Left forelimb (tissue), 1 donor: ENCODE measurements around the gene EYA4.

Experiments
- DNase-seq: peaks from one replicate; pipeline ENCODE4 v3.0.0-alpha.2; 2018; ENCODE audit warnings: low spot score

EYA4 gene, protein sequence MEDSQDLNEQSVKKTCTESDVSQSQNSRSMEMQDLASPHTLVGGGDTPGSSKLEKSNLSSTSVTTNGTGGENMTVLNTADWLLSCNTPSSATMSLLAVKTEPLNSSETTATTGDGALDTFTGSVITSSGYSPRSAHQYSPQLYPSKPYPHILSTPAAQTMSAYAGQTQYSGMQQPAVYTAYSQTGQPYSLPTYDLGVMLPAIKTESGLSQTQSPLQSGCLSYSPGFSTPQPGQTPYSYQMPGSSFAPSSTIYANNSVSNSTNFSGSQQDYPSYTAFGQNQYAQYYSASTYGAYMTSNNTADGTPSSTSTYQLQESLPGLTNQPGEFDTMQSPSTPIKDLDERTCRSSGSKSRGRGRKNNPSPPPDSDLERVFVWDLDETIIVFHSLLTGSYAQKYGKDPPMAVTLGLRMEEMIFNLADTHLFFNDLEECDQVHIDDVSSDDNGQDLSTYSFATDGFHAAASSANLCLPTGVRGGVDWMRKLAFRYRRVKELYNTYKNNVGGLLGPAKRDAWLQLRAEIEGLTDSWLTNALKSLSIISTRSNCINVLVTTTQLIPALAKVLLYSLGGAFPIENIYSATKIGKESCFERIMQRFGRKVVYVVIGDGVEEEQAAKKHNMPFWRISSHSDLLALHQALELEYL

GRCh38 chr6:133241086-133241900 is at the start of gene EYA4:
Gene EYA4 (plus strand): TSS chr6:133241357. CDS start chr6:133274781, 33,424 bp downstream.
- peak; percentile 83 for DNase-seq

DNA sequence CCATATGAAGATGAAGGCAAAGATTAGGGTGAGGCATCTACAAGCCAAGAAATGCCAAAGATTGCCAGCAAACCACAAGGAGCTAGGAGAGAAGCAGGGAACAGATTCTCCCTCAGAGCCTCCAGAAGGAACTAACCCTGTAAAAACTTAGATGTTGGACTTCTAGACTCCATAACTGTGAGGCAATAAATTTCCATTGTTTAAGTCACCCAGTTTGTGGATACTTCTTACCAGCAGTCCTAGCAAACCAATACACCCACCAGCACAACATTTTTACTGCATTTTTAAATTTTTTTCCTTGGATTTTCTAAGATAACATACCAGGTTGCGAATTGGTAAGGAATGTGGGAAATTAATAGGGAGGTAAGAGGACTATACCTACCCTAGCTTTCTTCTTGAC is 47.8 kb upstream of the EYA4 start:
- no peak for DNase-seq

- no peak for DNase-seq
Observed at GRCh38 chr6:133198725-133199124, 42.4 kb upstream of the EYA4 start.

GRCh38 chr6:133201231-133201630 is 39.9 kb upstream of the EYA4 start:
- DNase-seq: no peak

- DNase-seq: no peak
Observed at GRCh38 chr6:133202610-133203343, 38.4 kb upstream of the EYA4 start.

- no peak for DNase-seq
Observed at GRCh38 chr6:133203344-133203697, 37.8 kb upstream of the EYA4 start.

DNA sequence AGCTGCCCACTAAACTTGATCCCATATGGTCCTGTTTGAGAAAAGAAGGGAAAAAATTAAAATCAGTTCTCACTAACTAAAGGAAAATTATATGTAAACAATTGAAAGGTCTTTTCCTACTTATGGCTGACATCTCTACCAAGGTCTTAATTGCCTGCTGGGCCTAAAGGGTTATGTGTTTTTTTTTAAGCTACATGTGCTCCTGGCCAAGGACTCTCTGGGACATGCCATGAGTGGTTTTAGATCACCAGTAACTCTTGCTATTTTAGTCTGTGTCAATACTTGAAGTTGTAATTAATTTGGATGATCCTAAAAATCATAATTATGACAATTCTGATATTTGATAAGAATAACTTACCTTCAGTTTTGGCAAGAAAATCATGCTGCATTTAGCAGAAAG is 35.9 kb upstream of the EYA4 start:
- no peak for DNase-seq

DNA sequence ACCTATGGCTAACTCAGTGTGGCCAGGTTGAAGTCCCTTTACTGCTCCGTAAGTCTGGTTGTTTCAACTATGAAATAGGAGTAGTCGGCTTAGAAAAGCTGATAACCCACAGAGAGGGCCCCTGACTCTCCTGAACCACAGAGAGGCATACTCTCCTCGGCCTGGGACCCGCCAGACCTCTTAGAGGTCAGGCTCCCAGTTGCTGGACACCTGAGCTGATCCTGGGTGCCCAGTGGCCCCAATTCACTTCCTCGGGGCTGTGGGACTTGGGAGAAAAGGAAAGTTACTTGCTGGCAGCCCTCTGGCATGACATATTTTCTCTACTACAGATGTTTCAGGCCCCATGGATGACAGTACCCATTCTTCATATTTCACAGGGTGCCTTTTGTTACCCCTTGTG is 34.2 kb upstream of the EYA4 start:
- DNase-seq: no peak

DNA sequence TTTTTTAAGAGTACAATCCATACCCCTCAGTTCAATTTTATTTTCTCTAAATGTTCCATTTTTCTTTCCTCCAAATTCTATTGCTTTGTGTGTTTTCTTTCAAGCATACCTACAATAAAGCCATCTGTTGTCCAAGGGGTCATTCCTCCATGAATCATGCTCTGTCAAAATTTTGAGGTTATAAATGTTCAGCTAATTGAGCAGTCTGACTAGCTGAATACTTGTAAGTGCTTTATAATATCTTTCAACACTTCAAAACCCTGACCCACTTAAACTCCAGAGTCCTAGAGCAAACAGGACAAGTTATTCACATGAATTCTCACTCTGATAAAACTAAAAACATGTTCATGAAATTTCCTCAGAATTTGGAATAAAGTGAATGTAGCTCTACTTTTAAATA is 33.4 kb upstream of the EYA4 start:
- DNase-seq: no peak

DNA sequence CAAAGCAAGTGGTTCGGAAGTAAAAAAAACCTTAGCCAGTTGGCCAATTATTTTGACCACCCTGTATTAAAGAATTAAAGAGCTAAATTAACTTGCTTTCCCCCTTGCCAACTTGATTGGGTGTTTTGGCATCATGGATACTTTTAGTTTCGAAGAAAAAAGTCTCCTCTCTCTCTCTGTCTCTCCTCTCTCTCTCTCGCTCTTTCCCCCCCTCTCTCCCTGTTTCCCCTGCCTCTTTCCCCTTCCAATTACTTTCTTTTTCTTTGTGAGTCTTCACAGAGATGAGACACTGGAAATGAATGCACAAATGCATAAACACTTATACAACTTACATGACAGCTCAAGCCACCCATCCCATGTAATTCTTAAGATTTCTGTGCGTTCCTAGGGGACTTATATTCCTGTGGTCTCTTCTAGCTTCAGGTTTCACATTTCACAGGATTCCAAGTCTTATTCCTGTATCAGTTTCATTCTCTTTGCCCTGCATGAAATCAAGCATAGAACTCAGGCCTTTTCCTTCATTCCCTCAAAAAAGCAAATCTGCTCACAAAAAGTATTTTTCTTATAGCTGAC is 32.9 kb upstream of the EYA4 start:
- no peak for DNase-seq

DNA sequence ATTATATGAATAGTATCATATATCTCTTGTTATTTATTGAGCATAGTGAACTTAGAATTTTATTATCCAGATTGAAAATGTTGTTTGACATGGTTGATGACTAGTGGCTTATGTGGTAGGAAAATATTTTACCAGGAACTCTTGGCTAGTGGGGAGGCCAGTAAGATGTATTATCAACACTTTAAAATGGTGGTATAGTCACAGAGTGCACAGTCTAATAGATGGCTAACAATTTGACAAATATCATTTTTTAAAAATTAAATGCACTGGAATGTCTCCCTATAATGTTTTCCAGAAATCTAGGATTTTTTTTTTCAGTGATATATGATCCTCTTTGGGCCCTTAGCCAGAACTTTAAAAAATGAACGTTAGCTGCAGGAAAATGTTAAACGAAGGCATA is 26.9 kb upstream of the EYA4 start:
- no peak for DNase-seq

DNA sequence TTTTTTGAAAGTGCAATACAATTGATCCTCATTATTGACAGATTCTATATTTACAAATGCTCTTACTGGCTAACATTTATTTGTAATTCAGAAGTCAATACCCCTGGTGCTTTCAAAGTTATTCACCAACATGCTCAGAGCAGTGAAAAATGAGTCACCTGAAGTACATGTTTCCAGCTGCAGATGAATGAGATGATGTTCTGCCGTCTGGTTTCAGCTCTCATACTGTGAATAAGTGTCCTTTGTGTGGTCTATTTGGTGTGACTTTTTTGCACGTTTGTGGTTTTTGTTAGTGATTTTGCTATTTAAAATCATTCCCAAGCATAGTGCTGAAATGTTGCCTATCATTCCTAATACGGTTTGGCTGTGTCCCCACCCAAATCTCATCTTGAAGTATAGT is 22.3 kb upstream of the EYA4 start:
- no peak for DNase-seq

- no peak for DNase-seq
Observed at GRCh38 chr6:133223452-133224029, 17.6 kb upstream of the EYA4 start.

- DNase-seq: no peak
Observed at GRCh38 chr6:133225560-133225959, 15.6 kb upstream of the EYA4 start.

- no peak for DNase-seq
Observed at GRCh38 chr6:133227344-133227743, 13.8 kb upstream of the EYA4 start.

GRCh38 chr6:133230052-133230451 is 11.1 kb upstream of the EYA4 start:
- no peak for DNase-seq

DNA sequence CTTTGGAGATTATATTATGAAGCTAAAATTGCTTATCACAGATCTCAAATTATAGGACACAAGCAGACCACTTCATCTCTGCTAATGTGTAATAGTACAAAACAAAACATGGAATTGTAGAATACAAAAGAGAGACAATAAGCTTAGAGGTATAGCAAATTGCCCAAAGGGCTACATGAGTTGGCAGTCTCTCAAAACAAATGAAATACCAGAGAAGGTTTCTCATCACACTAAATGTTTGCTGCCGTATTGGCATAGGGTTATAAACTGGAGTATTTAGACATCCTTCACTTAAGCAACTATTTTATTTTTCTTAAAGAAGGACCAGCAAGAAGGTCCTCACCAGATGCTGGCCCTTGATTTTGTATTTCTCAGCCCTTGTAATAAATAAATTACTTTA is 5.9 kb upstream of the EYA4 start:
- DNase-seq: no peak

GRCh38 chr6:133236932-133237331 is 4.2 kb upstream of the EYA4 start:
- no peak for DNase-seq

- peak; percentile 76 for DNase-seq
Observed at GRCh38 chr6:133240511-133241085, 559 bp upstream of the EYA4 start.

DNA sequence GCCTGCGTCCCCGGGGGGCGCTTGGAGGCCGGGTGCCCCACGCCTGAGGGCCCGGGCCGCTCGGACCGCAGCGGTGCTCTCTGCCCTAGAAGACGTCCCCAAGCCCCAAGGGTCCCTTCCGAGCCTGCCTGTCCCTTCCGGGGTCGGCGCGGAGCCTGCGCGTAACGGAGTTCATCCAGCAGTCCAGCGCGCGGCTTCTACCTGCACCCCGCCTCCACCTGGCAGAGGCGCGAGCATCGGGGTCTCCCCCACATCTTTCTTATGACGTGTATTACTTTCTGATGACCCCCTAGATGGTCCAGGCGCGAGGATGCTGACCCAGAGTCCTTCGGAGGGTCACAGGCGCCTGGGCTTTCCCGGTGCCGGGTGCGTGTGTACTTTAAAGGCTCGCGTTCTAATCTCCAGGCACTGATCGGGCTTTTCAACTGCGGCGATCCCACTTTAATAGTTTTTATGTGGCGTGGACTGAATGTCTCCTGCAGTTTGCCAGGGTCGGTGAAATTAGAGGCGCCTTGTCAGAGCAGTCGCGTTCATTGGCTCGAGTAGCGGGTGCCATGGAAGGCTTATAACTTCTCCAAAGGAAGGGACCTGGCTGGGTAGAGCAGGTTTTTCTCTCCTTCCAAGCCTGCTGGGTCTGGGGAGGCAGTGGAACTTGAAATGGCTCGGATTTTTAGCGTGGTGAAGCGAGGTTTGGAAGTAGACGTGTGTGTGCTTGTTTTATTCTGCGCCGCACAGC is 912 bp downstream of the EYA4 start:
- DNase-seq: peak; percentile 76
